LNCaP clone FGC (cell line): Measurements from ENCODE around the gene INCA1.

ENCODE experiments used
- DNase-seq: peaks from one replicate; pipeline ENCODE4 v3.0.0-alpha.2; 2011; ENCODE audit warnings: low read depth
- H3K4me3 ChIP-seq: 2 replicates; pipeline ENCODE4 v1.5.1; 2011; ENCODE audit warnings: mild to moderate bottlenecking, low read depth, low read length, control low read depth
- TF ChIP-seq, protein P1 (sequence below): IDR thresholded peaks from 2 replicates; pipeline ENCODE4 v1.5.1; 2012; ENCODE audit warnings: mild to moderate bottlenecking; ENCODE audit not compliant: control insufficient read depth, insufficient read depth; ENCODE audit errors: extremely low read depth

Gene INCA1

DNA sequence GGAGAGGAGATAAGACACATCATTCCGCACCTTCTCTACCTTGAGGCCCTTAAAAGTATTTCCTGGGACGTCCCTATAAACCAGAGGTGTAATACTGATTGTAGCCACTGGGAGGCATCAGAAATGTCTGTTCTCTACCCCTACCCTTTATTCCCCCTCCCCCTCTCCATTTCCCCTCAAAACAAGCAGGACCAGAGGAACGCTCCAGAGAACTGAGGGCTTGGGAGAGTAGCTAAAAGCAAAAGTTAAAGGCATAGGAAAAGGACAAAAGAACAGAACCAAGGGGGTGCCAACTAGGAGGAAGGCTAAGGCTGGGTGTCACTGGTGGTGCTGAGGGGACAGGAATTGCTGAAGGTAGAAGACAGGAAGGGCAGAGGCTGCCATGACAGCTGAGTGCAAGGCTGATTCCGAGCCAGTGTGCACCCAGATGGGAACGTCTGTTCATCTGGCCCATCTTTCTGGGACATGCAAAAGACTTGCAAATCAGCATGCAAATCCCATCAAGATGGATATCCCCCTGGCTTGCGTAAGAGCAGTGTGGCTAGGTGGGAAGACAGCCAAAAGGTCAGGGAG, 16.6 kb downstream of the INCA1 start:
- TF ChIP-seq, protein P1, sequence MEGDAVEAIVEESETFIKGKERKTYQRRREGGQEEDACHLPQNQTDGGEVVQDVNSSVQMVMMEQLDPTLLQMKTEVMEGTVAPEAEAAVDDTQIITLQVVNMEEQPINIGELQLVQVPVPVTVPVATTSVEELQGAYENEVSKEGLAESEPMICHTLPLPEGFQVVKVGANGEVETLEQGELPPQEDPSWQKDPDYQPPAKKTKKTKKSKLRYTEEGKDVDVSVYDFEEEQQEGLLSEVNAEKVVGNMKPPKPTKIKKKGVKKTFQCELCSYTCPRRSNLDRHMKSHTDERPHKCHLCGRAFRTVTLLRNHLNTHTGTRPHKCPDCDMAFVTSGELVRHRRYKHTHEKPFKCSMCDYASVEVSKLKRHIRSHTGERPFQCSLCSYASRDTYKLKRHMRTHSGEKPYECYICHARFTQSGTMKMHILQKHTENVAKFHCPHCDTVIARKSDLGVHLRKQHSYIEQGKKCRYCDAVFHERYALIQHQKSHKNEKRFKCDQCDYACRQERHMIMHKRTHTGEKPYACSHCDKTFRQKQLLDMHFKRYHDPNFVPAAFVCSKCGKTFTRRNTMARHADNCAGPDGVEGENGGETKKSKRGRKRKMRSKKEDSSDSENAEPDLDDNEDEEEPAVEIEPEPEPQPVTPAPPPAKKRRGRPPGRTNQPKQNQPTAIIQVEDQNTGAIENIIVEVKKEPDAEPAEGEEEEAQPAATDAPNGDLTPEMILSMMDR = peak; percentile 67
- H3K4me3 ChIP-seq = no peak overlapping the region
- no peak for DNase-seq

- DNase-seq = no peak
- TF ChIP-seq, protein P1 = no peak
- no peak overlapping the region for H3K4me3 ChIP-seq
Observed at GRCh38 chr17:4978726-4979125, 18.6 kb downstream of the INCA1 start.

GRCh38 chr17:4974115-4974670, 23.1 kb downstream of the INCA1 start:
- no peak overlapping the region for H3K4me3 ChIP-seq
- DNase-seq = no peak
- TF ChIP-seq, protein P1 = no peak

- DNase-seq = no peak
- TF ChIP-seq, protein P1 = no peak
- H3K4me3 ChIP-seq = no peak overlapping the region
Observed at GRCh38 chr17:4973256-4974114, 23.8 kb downstream of the INCA1 start.

DNA sequence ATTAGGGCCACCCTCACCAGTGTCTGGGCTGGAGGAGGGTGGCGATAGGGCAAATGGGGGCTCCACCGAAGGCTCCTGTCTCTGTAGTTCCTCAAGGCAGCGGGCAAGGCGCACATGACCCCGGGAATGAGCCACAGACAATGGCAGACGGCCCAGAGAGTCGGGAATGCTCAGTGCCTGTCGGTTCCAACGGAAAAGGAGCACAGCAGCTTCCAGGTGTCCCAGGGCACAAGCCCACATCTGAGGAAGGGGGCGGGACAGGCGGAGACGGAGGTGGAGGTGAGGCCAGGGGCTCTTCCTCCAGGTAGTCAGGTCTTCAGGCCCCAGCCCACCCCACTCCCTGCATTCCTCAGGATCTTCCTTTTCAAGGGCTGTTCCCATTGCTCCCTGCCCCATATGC, 24.6 kb downstream of the INCA1 start:
- H3K4me3 ChIP-seq = no peak overlapping the region
- TF ChIP-seq, protein P1 = no peak
- DNase-seq = no peak

DNA sequence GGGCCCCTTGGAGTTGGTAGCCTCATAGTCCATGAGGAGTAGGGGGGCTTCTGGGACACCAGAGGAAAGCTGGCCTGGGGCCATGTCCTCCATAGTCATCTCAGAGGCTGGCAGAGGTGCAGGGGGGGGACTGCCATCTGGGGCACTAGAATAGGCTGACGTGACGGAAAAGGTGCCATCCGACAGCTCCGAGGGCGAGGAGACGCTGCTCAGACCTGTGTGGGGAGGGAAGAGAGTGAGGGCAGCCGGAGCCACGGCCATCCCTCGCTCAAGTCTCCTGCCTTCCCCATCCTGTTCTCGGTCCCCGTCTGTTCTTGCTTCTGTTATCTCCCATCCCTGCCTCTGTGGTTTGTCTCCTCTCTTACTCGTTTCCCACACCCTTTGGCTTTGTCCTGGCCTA, 25.0 kb downstream of the INCA1 start:
- TF ChIP-seq, protein P1 = no peak
- no peak overlapping the region for H3K4me3 ChIP-seq
- no peak for DNase-seq
